ENCODE measurements around the gene GALNT12. TPM values are rescaled to one million over a fixed set of nuclear protein-coding genes. Genes with fewer than 3 reads are reported as not detected.

GALNT12 gene
- polyA plus RNA-seq, 1 donor, result 9.2 TPM

- DNase-seq, result no peak
Observed at GRCh38 chr9:98781588-98782383, 25.7 kb upstream of the GALNT12 start.

GRCh38 chr9:98783518-98784226 lies 23.8 kb upstream of the GALNT12 start:
- DNase-seq, result no peak

GRCh38 chr9:98784831-98785806 lies 22.4 kb upstream of the GALNT12 start:
- DNase-seq, result no peak

- no peak for DNase-seq
Observed at GRCh38 chr9:98786750-98787510, 20.5 kb upstream of the GALNT12 start.

GRCh38 chr9:98787766-98788335 lies 19.6 kb upstream of the GALNT12 start:
- no peak for DNase-seq

- DNase-seq, result no peak
Observed at GRCh38 chr9:98789483-98790133, 17.9 kb upstream of the GALNT12 start.

GRCh38 chr9:98790134-98790841 lies 17.2 kb upstream of the GALNT12 start:
- DNase-seq, result no peak

GRCh38 chr9:98790842-98791607 lies 16.4 kb upstream of the GALNT12 start:
- peak; percentile 84 for DNase-seq

- no peak for DNase-seq
Observed at GRCh38 chr9:98791608-98792490, 15.6 kb upstream of the GALNT12 start.

- DNase-seq, result no peak
Observed at GRCh38 chr9:98793031-98793430, 14.4 kb upstream of the GALNT12 start.

- no peak for DNase-seq
Observed at GRCh38 chr9:98794802-98795201, 12.7 kb upstream of the GALNT12 start.

- DNase-seq, result no peak
Observed at GRCh38 chr9:98795295-98795955, 12.0 kb upstream of the GALNT12 start.

- DNase-seq, result no peak
Observed at GRCh38 chr9:98795970-98796363, 11.5 kb upstream of the GALNT12 start.

- DNase-seq, result peak; percentile 78
Observed at GRCh38 chr9:98796364-98797101, 10.9 kb upstream of the GALNT12 start, which contains the start of gene ANKS6. Gene ANKS6, minus strand, starts transcription at chr9:98796555. Its CDS starts 64 bp downstream, at chr9:98796491.

GRCh38 chr9:98797491-98797890 lies 10.0 kb upstream of the GALNT12 start:
- DNase-seq, result no peak

GRCh38 chr9:98798254-98798653 lies 9.2 kb upstream of the GALNT12 start:
- DNase-seq, result no peak

- DNase-seq, result no peak
Observed at GRCh38 chr9:98801561-98801960, 5.9 kb upstream of the GALNT12 start.

All from left kidney (tissue), 2 donors.